ENCODE results near the gene LARP1. TPM values are rescaled to one million over a fixed set of nuclear protein-coding genes. Genes with fewer than 3 reads are reported as not detected.
A peak's percentile ranks its signal among the peaks of the same experiment; 100 is the strongest.
"Not testable (repeated sequence)": the region's sequence is repeated elsewhere in the genome, so short reads cannot be mapped to it uniquely, and the experiment has no call there.

The LARP1 gene
- polyA plus RNA-seq, 5 donors: 80.8 to 109 (median 94.6) TPM

- not testable (repeated sequence) for DNase-seq
Measured at GRCh38 chr5:154759868-154760267, 4.7 kb downstream of the LARP1 start.

- no peak for DNase-seq
Measured at GRCh38 chr5:154761046-154761736, 6.0 kb downstream of the LARP1 start.

- no peak for DNase-seq
Measured at GRCh38 chr5:154762261-154762660, 7.1 kb downstream of the LARP1 start.

- no peak for DNase-seq
Measured at GRCh38 chr5:154762700-154763099, 7.5 kb downstream of the LARP1 start.

GRCh38 chr5:154764967-154765366 is 9.8 kb downstream of the LARP1 start:
- no peak for DNase-seq

GRCh38 chr5:154765396-154765925 is 10.3 kb downstream of the LARP1 start:
- no peak for DNase-seq

GRCh38 chr5:154766558-154767281 is 11.5 kb downstream of the LARP1 start:
- DNase-seq: no peak

GRCh38 chr5:154767576-154767975 is 12.4 kb downstream of the LARP1 start:
- no peak for DNase-seq

GRCh38 chr5:154768207-154768606 is 13.0 kb downstream of the LARP1 start:
- no peak for DNase-seq

- DNase-seq: no peak
Measured at GRCh38 chr5:154770111-154770510, 14.9 kb downstream of the LARP1 start.

- DNase-seq: peak; percentile 54 to 72
Measured at GRCh38 chr5:154771383-154771901, 16.3 kb downstream of the LARP1 start.

GRCh38 chr5:154773326-154773725 is 18.1 kb downstream of the LARP1 start:
- no peak for DNase-seq

- DNase-seq: no peak
Measured at GRCh38 chr5:154776167-154776566, 21.0 kb downstream of the LARP1 start.

- DNase-seq: no peak
Measured at GRCh38 chr5:154778534-154778933, 23.4 kb downstream of the LARP1 start.

- DNase-seq: no peak
Measured at GRCh38 chr5:154779105-154779504, 23.9 kb downstream of the LARP1 start.

GRCh38 chr5:154780128-154780527 is 25.0 kb downstream of the LARP1 start:
- no peak for DNase-seq

GRCh38 chr5:154782326-154782725 is 27.1 kb downstream of the LARP1 start:
- no peak for DNase-seq

- DNase-seq: no peak
Measured at GRCh38 chr5:154782812-154783592, 27.8 kb downstream of the LARP1 start.

GRCh38 chr5:154783774-154784460 is 28.7 kb downstream of the LARP1 start:
- DNase-seq: no peak

- no peak for DNase-seq
Measured at GRCh38 chr5:154784856-154785255, 29.7 kb downstream of the LARP1 start.

- no peak for DNase-seq
Measured at GRCh38 chr5:154786414-154786813, 31.2 kb downstream of the LARP1 start.

GRCh38 chr5:154788212-154788611 is 33.0 kb downstream of the LARP1 start:
- DNase-seq: no peak

Data from right lung (tissue), 5 donors.